Measurements from ENCODE around the gene CPT1B.

DNA sequence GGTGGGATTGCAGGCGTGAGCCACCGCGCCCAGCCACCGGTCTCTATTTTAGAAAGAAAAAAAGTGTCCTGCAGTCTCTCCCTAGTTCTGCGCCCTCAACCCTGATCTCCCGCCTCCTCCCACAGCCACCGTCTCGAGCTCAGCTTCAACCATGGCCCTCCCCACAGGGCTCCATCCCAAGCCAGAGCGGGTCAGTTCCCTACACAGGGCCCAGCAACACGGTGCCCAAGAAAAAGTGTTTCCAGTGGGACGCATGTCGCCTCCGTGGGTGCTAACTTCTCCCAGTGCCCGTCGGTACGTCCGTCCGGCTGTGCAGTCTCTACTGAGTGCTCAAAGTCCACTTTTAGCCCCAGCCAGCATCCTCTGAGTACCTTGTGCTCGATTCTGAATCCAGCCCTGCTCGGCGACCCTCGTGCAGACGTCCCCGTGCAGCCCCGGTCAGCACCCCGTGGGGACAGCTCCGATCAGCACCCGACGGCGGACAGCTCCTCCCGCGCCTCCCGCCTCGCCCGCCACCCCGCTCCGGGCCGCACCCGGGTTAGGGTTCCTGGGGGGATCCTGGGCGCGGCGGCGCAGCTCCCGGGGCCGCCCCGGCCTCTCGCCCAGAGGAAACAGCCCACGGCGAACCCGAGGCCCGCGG is 21.7 kb upstream of the CPT1B start:
- no peak for TF ChIP-seq POLR2A (IDR thresholded peaks at IDR 0.05; ENCODE audit: low read depth, low read length)
- TF ChIP-seq TAF1 (IDR thresholded peaks at IDR 0.05; ENCODE audit: low read depth, low read length) = no peak
- TF ChIP-seq POLR2AphosphoS5 (IDR thresholded peaks at IDR 0.05; ENCODE audit: low read depth, low read length) = no peak
